Thoracic aorta (tissue), 2 donors: ENCODE data around the gene CES1. TPM values are rescaled to one million over a fixed set of nuclear protein-coding genes. Genes with fewer than 3 reads are reported as not detected.
"Not testable (repeated sequence)": the region's sequence is repeated elsewhere in the genome, so short reads cannot be mapped to it uniquely, and the experiment has no call there.

Experiments used
- ATAC-seq: fragments of 150-250 bp; one replicate; pipeline ENCODE4 v1.8.0; 2017; ENCODE audit warnings: low read depth; ENCODE audit not compliant: insufficient number of reproducible peaks, low FRiP score
- DNase-seq: peaks from one replicate; pipeline ENCODE4 v3.0.0-alpha.2; 2020; ENCODE audit warnings: low spot score
- H3K27ac ChIP-seq, 2 donors: fragments of 200-600 bp; sonication (generic); 1 replicate in 1 of 2; 2 replicates in 1 of 2; pipeline ENCODE4 v1.5.1; 2016; ENCODE audit warnings: mild to moderate bottlenecking in 2 of 2, moderate library complexity in 2 of 2
- H3K27me3 ChIP-seq: fragments of 200-600 bp; sonication (generic); replicated peaks from 2 replicates; pipeline ENCODE4 v1.6.0; 2016; ENCODE audit warnings: mild to moderate bottlenecking; ENCODE audit not compliant: insufficient read depth
- H3K36me3 ChIP-seq: fragments of 200-600 bp; sonication (generic); one replicate; pipeline ENCODE4 v1.5.1; 2016
- H3K4me1 ChIP-seq, 2 donors: fragments of 200-600 bp; sonication (generic); 1 replicate in 1 of 2; 2 replicates in 1 of 2; pipeline versions ENCODE4 v1.5.1 to v1.6.0; 2016; ENCODE audit warnings: low read depth in 2 of 2, mild to moderate bottlenecking in 1 of 2; ENCODE audit not compliant: control insufficient read depth in 1 of 2
- H3K4me3 ChIP-seq: fragments of 200-600 bp; sonication (generic); 2 replicates; pipeline ENCODE4 v1.5.1; 2016; ENCODE audit warnings: mild to moderate bottlenecking
- H3K9me3 ChIP-seq: fragments of 200-600 bp; sonication (generic); 2 replicates; pipeline ENCODE4 v1.5.1; 2016
- total RNA-seq, 2 donors: library from RNA; depleted of rRNA; stranded (reverse); fragments of >200 nt; gene quantifications; one replicate each; pipeline versions ENCODE4 v1.1.0 to v1.2.3, GENCODE V29; 2016
- TF ChIP-seq, protein P1 (sequence below): fragments of 200-600 bp; sonication (generic); IDR thresholded peaks from one replicate; pipeline ENCODE4 v1.5.1; 2019; ENCODE audit warnings: antibody characterized with exemption

CES1 gene
- total RNA-seq, 2 donors from 2014 or later: 22.7 to 24.8 TPM

DNA sequence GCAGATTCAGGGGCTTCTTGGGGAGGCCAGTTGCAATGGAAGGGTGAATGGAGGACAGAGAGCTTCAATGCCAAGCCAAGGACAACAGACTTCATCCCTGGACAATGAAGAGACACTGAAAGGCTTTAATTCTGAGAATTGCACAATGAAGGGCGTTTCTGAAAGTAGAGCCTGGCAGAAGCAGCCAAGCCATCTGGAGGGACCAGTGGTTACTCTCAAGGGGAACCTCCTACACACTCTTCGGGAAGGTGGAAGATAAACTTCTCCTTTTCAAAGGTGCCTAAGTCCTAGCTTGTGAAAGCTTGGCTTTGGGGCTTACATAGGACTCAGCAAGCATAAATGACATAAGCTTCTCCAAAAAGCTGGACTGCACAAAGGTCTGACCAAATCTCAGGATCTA, 6.2 kb upstream of the CES1 start:
- ATAC-seq (no peak), DNase-seq (no peak)
- H3K36me3 ChIP-seq: no peaks in the 10 kb centered on the region
- TF ChIP-seq, protein P1, sequence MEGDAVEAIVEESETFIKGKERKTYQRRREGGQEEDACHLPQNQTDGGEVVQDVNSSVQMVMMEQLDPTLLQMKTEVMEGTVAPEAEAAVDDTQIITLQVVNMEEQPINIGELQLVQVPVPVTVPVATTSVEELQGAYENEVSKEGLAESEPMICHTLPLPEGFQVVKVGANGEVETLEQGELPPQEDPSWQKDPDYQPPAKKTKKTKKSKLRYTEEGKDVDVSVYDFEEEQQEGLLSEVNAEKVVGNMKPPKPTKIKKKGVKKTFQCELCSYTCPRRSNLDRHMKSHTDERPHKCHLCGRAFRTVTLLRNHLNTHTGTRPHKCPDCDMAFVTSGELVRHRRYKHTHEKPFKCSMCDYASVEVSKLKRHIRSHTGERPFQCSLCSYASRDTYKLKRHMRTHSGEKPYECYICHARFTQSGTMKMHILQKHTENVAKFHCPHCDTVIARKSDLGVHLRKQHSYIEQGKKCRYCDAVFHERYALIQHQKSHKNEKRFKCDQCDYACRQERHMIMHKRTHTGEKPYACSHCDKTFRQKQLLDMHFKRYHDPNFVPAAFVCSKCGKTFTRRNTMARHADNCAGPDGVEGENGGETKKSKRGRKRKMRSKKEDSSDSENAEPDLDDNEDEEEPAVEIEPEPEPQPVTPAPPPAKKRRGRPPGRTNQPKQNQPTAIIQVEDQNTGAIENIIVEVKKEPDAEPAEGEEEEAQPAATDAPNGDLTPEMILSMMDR: no peak
- H3K27ac ChIP-seq: no peak overlapping the region
- H3K4me1 ChIP-seq: no peaks in the 10 kb centered on the region
- H3K9me3 ChIP-seq: no peaks in the 10 kb centered on the region
- H3K27me3 ChIP-seq: no peaks in the 10 kb centered on the region
- H3K4me3 ChIP-seq: no peak overlapping the region

DNA sequence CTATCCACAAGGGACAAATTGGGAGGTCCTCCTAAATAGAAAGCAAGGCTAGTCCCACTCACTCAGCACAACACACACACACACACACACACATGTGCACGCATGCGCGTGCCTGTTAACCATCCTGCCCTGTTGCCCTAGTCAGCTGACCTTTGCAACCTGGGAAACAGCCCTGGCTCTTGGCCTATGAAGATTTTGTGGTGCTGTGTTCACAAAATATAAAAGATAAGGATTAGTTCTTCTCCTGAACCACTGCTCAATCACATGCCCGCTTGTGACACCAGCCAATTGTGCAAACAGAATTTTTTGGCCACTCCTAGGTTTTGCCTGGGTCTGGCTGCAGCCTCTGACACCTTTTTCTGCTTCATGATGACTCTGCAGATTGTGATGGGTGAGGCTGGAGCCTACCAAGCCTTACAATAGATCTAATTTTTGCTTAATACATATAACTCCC, 3.3 kb upstream of the CES1 start:
- no peak overlapping the region for H3K27ac ChIP-seq
- no peaks in the 10 kb centered on the region for H3K36me3 ChIP-seq
- TF ChIP-seq, protein P1: no peak
- no peaks in the 10 kb centered on the region for H3K27me3 ChIP-seq
- ATAC-seq: no peak
- no peaks in the 10 kb centered on the region for H3K4me1 ChIP-seq
- DNase-seq: no peak
- no peaks in the 10 kb centered on the region for H3K9me3 ChIP-seq
- H3K4me3 ChIP-seq: no peak overlapping the region

DNA sequence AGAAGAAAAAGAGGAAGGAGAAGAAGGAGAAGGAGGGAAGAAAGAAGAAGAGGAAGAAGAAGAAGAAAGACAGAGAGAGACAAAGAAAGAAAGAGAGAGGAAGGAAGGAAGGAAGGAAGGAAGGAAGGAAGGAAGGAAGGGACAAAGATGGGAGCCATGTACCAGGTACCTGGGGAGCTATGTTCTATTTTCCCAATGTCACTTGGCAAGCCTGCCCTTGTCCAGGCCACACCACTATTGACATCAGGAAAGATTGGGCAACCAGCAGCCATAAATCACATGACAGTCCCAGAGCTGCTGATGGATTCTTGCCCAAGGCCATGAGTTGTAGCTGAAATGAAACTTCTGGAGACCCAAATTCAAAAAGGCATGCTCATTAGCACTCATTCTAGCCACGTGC, 2.7 kb upstream of the CES1 start:
- no peaks in the 10 kb centered on the region for H3K4me1 ChIP-seq
- ATAC-seq: no peak
- H3K4me3 ChIP-seq: no peak overlapping the region
- no peaks in the 10 kb centered on the region for H3K36me3 ChIP-seq
- DNase-seq: no peak
- H3K9me3 ChIP-seq: no peaks in the 10 kb centered on the region
- H3K27me3 ChIP-seq: no peaks in the 10 kb centered on the region
- TF ChIP-seq, protein P1: no peak
- no peak overlapping the region for H3K27ac ChIP-seq

DNA sequence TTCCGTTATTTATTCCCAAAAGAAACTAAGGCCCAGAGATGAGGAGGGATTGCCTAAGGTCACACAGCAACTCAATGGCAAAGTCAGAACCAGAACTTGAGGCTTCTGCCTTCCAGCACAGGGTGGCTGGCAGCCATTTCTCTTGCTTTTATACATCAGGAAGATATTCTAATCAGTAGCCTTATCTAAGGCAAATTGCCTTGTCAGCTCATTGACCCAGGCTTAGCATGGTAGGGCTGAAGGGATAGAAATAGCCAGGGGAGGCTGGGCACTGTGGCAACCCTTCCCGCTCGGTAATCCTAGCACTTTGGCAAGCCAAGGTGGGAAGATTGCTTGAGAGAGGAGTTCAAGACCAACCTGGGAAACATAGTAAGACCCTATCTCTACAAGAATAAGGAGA, 2.3 kb upstream of the CES1 start:
- not testable (repeated sequence) for H3K36me3 ChIP-seq, H3K27ac ChIP-seq, H3K4me3 ChIP-seq, H3K4me1 ChIP-seq, ATAC-seq, H3K27me3 ChIP-seq, DNase-seq, H3K9me3 ChIP-seq

DNA sequence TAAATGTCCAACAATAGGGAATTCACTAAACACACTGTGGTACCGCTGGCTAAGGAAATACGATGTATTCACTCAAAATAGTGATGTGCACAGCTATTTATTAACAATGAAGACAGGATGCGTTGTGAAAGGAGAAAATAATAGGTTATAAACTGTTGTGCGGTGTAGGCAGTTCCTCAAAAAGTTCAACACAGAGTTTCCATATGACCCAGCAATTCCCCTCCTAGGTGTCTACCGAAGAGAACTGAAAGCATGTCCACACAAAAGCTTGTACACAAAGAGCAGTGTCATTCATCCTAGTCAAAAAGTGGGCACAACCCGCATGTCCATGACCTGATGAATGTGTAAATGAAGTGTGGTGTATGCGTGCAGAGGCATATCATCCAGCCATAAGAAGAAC, 1.2 kb upstream of the CES1 start:
- TF ChIP-seq, protein P1: no peak
- Histone ChIP-seq H3K27me3 (no peaks in the 10 kb centered on the region), H3K9me3 (no peaks in the 10 kb centered on the region), H3K4me1 (no peaks in the 10 kb centered on the region), H3K27ac (no peak overlapping the region), H3K4me3 (no peak overlapping the region), H3K36me3 (no peaks in the 10 kb centered on the region)
- ATAC-seq (no peak), DNase-seq (no peak)

DNA sequence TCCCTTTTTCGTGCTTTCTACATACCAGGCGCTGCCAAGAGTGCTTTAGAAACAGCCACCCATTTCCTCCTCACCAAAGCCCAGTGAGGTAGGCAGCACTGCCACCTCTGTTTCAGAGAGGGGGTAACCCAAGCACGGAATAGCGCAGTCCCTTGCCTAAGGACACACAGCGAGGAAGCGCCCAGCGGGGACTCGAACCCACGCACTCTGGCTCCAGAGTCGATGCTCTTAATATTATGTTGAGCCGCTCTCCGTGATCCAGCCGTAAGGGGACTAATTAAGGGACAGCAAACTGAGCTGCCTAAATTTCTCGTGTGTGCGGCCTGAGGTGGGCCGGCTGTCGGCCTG, 497 bp downstream of the CES1 start:
- DNase-seq (no peak), ATAC-seq (no peak)
- TF ChIP-seq, protein P1: no peak
- Histone ChIP-seq H3K27me3 (no peaks in the 10 kb centered on the region), H3K36me3 (no peaks in the 10 kb centered on the region), H3K9me3 (no peaks in the 10 kb centered on the region), H3K27ac (no peak overlapping the region), H3K4me1 (no peaks in the 10 kb centered on the region), H3K4me3 (no peak overlapping the region)
